Astrocyte (in vitro differentiated cells and primary cell): Measurements from ENCODE around the gene FAM222B. TPM values are rescaled to one million over a fixed set of nuclear protein-coding genes. Genes with fewer than 3 reads are reported as not detected.

ENCODE experiments used
- DNase-seq: peaks from one replicate; pipeline ENCODE4 v3.0.0-alpha.2; 2010; ENCODE audit warnings: low read depth
- FAIRE-seq: peaks from 2 replicates; lab custom pipeline; 2011; peaks lifted over from hg19 to GRCh38; lab: Jason Lieb, UNC
- H2AFZ ChIP-seq: 2 replicates; pipeline ENCODE4 v1.6.0; 2012; ENCODE audit warnings: low read depth, low read length, inconsistent platforms
- H3K27ac ChIP-seq: 2 replicates; pipeline ENCODE4 v1.5.1; 2011; ENCODE audit warnings: low read depth, low read length, inconsistent platforms
- H3K27me3 ChIP-seq: 2 replicates; pipeline ENCODE4 v1.6.0; 2011; ENCODE audit warnings: low read length, inconsistent platforms; ENCODE audit not compliant: insufficient read depth
- H3K36me3 ChIP-seq: 2 replicates; pipeline ENCODE4 v1.5.1; 2011; ENCODE audit warnings: low read length, inconsistent platforms; ENCODE audit not compliant: insufficient read depth
- H3K4me1 ChIP-seq: 2 replicates; pipeline ENCODE4 v1.5.1; 2011; ENCODE audit warnings: low read length, inconsistent platforms; ENCODE audit not compliant: insufficient read depth
- H3K4me2 ChIP-seq: 2 replicates; pipeline ENCODE4 v1.6.0; 2012; ENCODE audit warnings: low read length, inconsistent platforms
- H3K4me3 ChIP-seq: 2 replicates; pipeline ENCODE4 v1.5.1; 2011; ENCODE audit warnings: low read depth, mild to moderate bottlenecking, low read length, inconsistent platforms; ENCODE audit not compliant: insufficient read depth
- H3K79me2 ChIP-seq: 2 replicates; pipeline ENCODE4 v1.6.0; 2012; ENCODE audit warnings: mild to moderate bottlenecking, low read length, inconsistent platforms; ENCODE audit not compliant: insufficient read depth
- H3K9ac ChIP-seq: 2 replicates; pipeline ENCODE4 v1.6.0; 2012; ENCODE audit warnings: mild to moderate bottlenecking, low read length, inconsistent platforms
- H3K9me3 ChIP-seq: 2 replicates; pipeline ENCODE4 v1.5.1; 2012; ENCODE audit warnings: low read depth, mild to moderate bottlenecking, low read length, inconsistent platforms; ENCODE audit not compliant: insufficient read depth
- H4K20me1 ChIP-seq: 2 replicates; pipeline ENCODE4 v1.6.0; 2012; ENCODE audit warnings: low read length, inconsistent platforms; ENCODE audit not compliant: insufficient read depth
- H3K27ac Mint-ChIP-seq: one replicate; pipeline ENCODE4 v1.8.0; 2021; ENCODE audit warnings: mild to moderate bottlenecking, mixed read lengths; ENCODE audit not compliant: unreplicated experiment
- H3K27me3 Mint-ChIP-seq: one replicate; pipeline ENCODE4 v1.8.0; 2021; ENCODE audit warnings: low read depth, mixed read lengths; ENCODE audit not compliant: unreplicated experiment
- H3K36me3 Mint-ChIP-seq: one replicate; pipeline ENCODE4 v1.8.0; 2021; ENCODE audit warnings: low read depth, mixed read lengths; ENCODE audit not compliant: unreplicated experiment
- H3K4me1 Mint-ChIP-seq: one replicate; pipeline ENCODE4 v1.8.0; 2021; ENCODE audit warnings: low read depth, mixed read lengths; ENCODE audit not compliant: unreplicated experiment
- H3K4me3 Mint-ChIP-seq: one replicate; pipeline ENCODE4 v1.8.0; 2021; ENCODE audit warnings: mild to moderate bottlenecking, moderate library complexity, mixed read lengths; ENCODE audit not compliant: unreplicated experiment
- H3K9me3 Mint-ChIP-seq: one replicate; pipeline ENCODE4 v1.8.0; 2021; ENCODE audit warnings: mild to moderate bottlenecking, mixed read lengths; ENCODE audit not compliant: unreplicated experiment
- CTCF ChIP-seq: IDR thresholded peaks from 2 replicates; pipeline ENCODE4 v1.5.1; 2011; ENCODE audit warnings: low read depth, mild to moderate bottlenecking, inconsistent platforms, low read length, moderate library complexity; ENCODE audit not compliant: insufficient read depth
- EZH2 ChIP-seq: IDR thresholded peaks from 2 replicates; pipeline ENCODE4 v1.6.1; 2012; ENCODE audit warnings: mild to moderate bottlenecking, low read length, inconsistent platforms; ENCODE audit not compliant: insufficient read depth
- total RNA-seq: library from RNA; stranded (reverse); gene quantifications from 2 replicates; pipeline ENCODE4 v1.2.1, GENCODE V29; 2021

The FAM222B gene
- total RNA-seq, 1 donor from 2014 or later = 53.0 TPM

- Histone ChIP-seq H2AFZ (no peak overlapping the region), H3K4me3 (no peak overlapping the region), H3K27ac (no peak overlapping the region), H4K20me1 (no peaks in the 10 kb centered on the region), H3K9me3 (no peaks in the 10 kb centered on the region), H3K27me3 (no peaks in the 10 kb centered on the region), H3K36me3 (no peaks in the 10 kb centered on the region), H3K4me2 (no peak overlapping the region), H3K79me2 (no peaks in the 10 kb centered on the region), H3K4me1 (no peaks in the 10 kb centered on the region), H3K9ac (no peak overlapping the region)
- TF ChIP-seq EZH2 (no peak), CTCF (no peak)
- no peaks in the 10 kb centered on the region for H3K27me3 Mint-ChIP-seq
- H3K27ac Mint-ChIP-seq = no peak overlapping the region
- peaks cover 3% of the 10 kb centered on the region for H3K9me3 Mint-ChIP-seq
- no peak for FAIRE-seq
- no peak for DNase-seq
- peaks cover 6% of the 10 kb centered on the region for H3K36me3 Mint-ChIP-seq
- no peak overlapping the region for H3K4me3 Mint-ChIP-seq
- peaks cover 3% of the 10 kb centered on the region for H3K4me1 Mint-ChIP-seq
Observed at GRCh38 chr17:28733346-28733745, 109.2 kb downstream of the FAM222B start.

GRCh38 chr17:28729950-28730330 lies 112.7 kb downstream of the FAM222B start:
- peaks cover 2% of the 10 kb centered on the region for H3K36me3 Mint-ChIP-seq
- H3K27ac ChIP-seq = no peak overlapping the region
- no peak overlapping the region for H3K4me3 ChIP-seq
- no peaks in the 10 kb centered on the region for H3K27me3 ChIP-seq
- H3K4me1 Mint-ChIP-seq = peaks cover 8% of the 10 kb centered on the region
- H3K27me3 Mint-ChIP-seq = no peaks in the 10 kb centered on the region
- no peak for FAIRE-seq
- H3K36me3 ChIP-seq = peaks cover under 1% of the 10 kb centered on the region
- H3K4me3 Mint-ChIP-seq = no peak overlapping the region
- no peak overlapping the region for H3K4me2 ChIP-seq
- peaks cover 19% of the 10 kb centered on the region for H3K4me1 ChIP-seq
- no peaks in the 10 kb centered on the region for H3K9me3 ChIP-seq
- TF ChIP-seq EZH2 = no peak
- no peak for TF ChIP-seq CTCF
- no peak for DNase-seq
- H3K79me2 ChIP-seq = no peaks in the 10 kb centered on the region
- H4K20me1 ChIP-seq = peaks cover 7% of the 10 kb centered on the region
- H2AFZ ChIP-seq = no peak overlapping the region
- H3K9me3 Mint-ChIP-seq = no peaks in the 10 kb centered on the region
- no peak overlapping the region for H3K27ac Mint-ChIP-seq
- no peak overlapping the region for H3K9ac ChIP-seq

GRCh38 chr17:28728364-28729200 lies 114.0 kb downstream of the FAM222B start, which contains the start of gene NEK8:
Gene NEK8, plus strand, starts transcription at chr17:28728788. Its CDS starts 26 bp downstream, at chr17:28728814.
- Histone ChIP-seq H3K27ac (peak within 1 kb of the TSS; percentile 87), H3K36me3 (peaks cover 12% of the 10 kb centered on the region), H3K9me3 (no peaks in the 10 kb centered on the region), H3K27me3 (no peaks in the 10 kb centered on the region), H2AFZ (peak within 1 kb of the TSS; percentile 77), H3K79me2 (peaks cover 5% of the 10 kb centered on the region), H3K4me2 (peak within 1 kb of the TSS; percentile 98), H3K4me1 (peaks cover 29% of the 10 kb centered on the region), H4K20me1 (peaks cover 19% of the 10 kb centered on the region), H3K4me3 (peak within 1 kb of the TSS; percentile 79), H3K9ac (peak within 1 kb of the TSS; percentile 85)
- Mint-ChIP-seq H3K4me3 (peak within 1 kb of the TSS; percentile 91), H3K4me1 (peaks cover 20% of the 10 kb centered on the region), H3K36me3 (no peaks in the 10 kb centered on the region), H3K27ac (peak within 1 kb of the TSS; percentile 94), H3K27me3 (no peaks in the 10 kb centered on the region), H3K9me3 (no peaks in the 10 kb centered on the region)
- DNase-seq = peak; percentile 73
- no peak for FAIRE-seq
- TF ChIP-seq CTCF (no peak), EZH2 (no peak)
